SK-N-SH (cell line): ENCODE results near the gene CISD3. TPM values are rescaled to one million over a fixed set of nuclear protein-coding genes. Genes with fewer than 3 reads are reported as not detected.

Experiments used
- CTCF ChIA-PET: fragments of 300-600, 350-600 bp; formaldehyde crosslinking; extraction: SDS; loops from one replicate; lab custom pipeline; 2021; lab: Yijun Ruan, JAX
- POLR2A ChIA-PET: fragments of 350-600 bp; sonication (Branson Sonifier 250); formaldehyde crosslinking; extraction: SDS; loops from one replicate; lab custom pipeline; 2020; ENCODE audit warnings: antibody characterized with exemption, inconsistent platforms; lab: Yijun Ruan, JAX
- DNase-seq: peaks from one replicate; pipeline ENCODE4 v3.0.0; 2012
- H2AFZ ChIP-seq: fragments of 200-600 bp; sonication (generic); 2 replicates; pipeline ENCODE4 v1.8.1; 2016; ENCODE audit warnings: antibody characterized with exemption, mild to moderate bottlenecking, low read depth
- H3F3A ChIP-seq: fragments of 200-600 bp; sonication (generic); replicated peaks from 2 replicates; pipeline ENCODE3; 2016; ENCODE audit warnings: antibody characterized with exemption, mild to moderate bottlenecking; ENCODE audit not compliant: insufficient read depth
- H3K27ac ChIP-seq, 2 experiments: fragments of 200-500 bp in 1 of 2; fragments of 200-600 bp in 1 of 2; sonication (Bioruptor generic) in 1 of 2; sonication (generic), shearing (Covaris generic) in 1 of 2; 2 replicates each; pipeline versions ENCODE4 v1.5.1 to v1.6.1; 2014 to 2016; ENCODE audit warnings: low read depth in 2 of 2, inconsistent platforms in 1 of 2, low read length in 1 of 2, mild to moderate bottlenecking in 1 of 2, mixed read lengths in 1 of 2
- H3K27me3 ChIP-seq: fragments of 200-600 bp; sonication (generic), shearing (Covaris generic); 2 replicates; pipeline ENCODE4 v1.6.1; 2016; ENCODE audit warnings: mixed run types; ENCODE audit not compliant: insufficient read depth
- H3K36me3 ChIP-seq, 2 experiments: fragments of 200-500 bp in 1 of 2; fragments of 200-600 bp in 1 of 2; sonication (Bioruptor generic) in 1 of 2; sonication (generic) in 1 of 2; replicated peaks in 1 of 2; 2 replicates each; pipeline versions ENCODE3 to v1.5.1; 2014 to 2016; ENCODE audit warnings: low read length in 1 of 2, mild to moderate bottlenecking in 1 of 2; ENCODE audit not compliant: insufficient read depth in 2 of 2, control insufficient read depth in 1 of 2
- H3K4me1 ChIP-seq, 2 experiments: fragments of 200-500 bp in 1 of 2; fragments of 200-600 bp in 1 of 2; sonication (Bioruptor generic) in 1 of 2; sonication (generic), shearing (Covaris generic) in 1 of 2; 2 replicates each; pipeline versions ENCODE4 v1.5.1 to v1.6.1; 2014 to 2016; ENCODE audit warnings: low read depth in 1 of 2, low read length in 1 of 2, mixed run types in 1 of 2; ENCODE audit not compliant: insufficient read depth in 2 of 2, control insufficient read depth in 1 of 2
- H3K4me2 ChIP-seq: fragments of 200-600 bp; sonication (generic), shearing (Covaris generic); 2 replicates; pipeline ENCODE4 v1.6.1; 2017; ENCODE audit warnings: mixed run types
- H3K4me3 ChIP-seq, 2 experiments: fragments of 200-500 bp in 1 of 2; fragments of 200-600 bp in 1 of 2; sonication (Bioruptor generic) in 1 of 2; sonication (generic), shearing (Covaris generic) in 1 of 2; 2 replicates each; pipeline versions ENCODE4 v1.5.1 to v1.8.1; 2014 to 2016; ENCODE audit warnings: low read depth in 2 of 2, inconsistent platforms in 1 of 2, low read length in 1 of 2, mild to moderate bottlenecking in 1 of 2, mixed read lengths in 1 of 2, moderate library complexity in 1 of 2
- H3K79me2 ChIP-seq: fragments of 200-600 bp; sonication (generic); 2 replicates; pipeline ENCODE4 v1.8.1; 2017; ENCODE audit warnings: mild to moderate bottlenecking; ENCODE audit not compliant: insufficient read depth
- H3K9ac ChIP-seq: fragments of 200-600 bp; sonication (generic); 2 replicates; pipeline ENCODE4 v1.6.1; 2017; ENCODE audit warnings: mixed run types
- H3K9me2 ChIP-seq: fragments of 200-600 bp; sonication (generic); 2 replicates; pipeline ENCODE4 v1.6.1; 2017; ENCODE audit warnings: mixed run types
- H3K9me3 ChIP-seq: fragments of 200-600 bp; sonication (generic); 2 replicates; pipeline ENCODE4 v1.6.1; 2017; ENCODE audit warnings: mixed run types, mild to moderate bottlenecking, moderate library complexity
- H4K20me1 ChIP-seq: fragments of 200-600 bp; sonication (generic); 2 replicates; pipeline ENCODE4 v1.6.1; 2017; ENCODE audit warnings: mild to moderate bottlenecking, mixed run types; ENCODE audit not compliant: insufficient read depth
- CHD2 ChIP-seq: fragments of 150-350 bp; IDR thresholded peaks from 2 replicates; pipeline ENCODE4 v1.6.1; 2018; ENCODE audit warnings: low read length; ENCODE audit not compliant: partially characterized antibody
- ELF1 ChIP-seq: IDR thresholded peaks from 2 replicates; pipeline ENCODE4 v1.4.0; 2012
- EZH2phosphoT487 ChIP-seq: fragments of 200-600 bp; sonication (generic); IDR thresholded peaks from 2 replicates; pipeline ENCODE4 v1.6.1; 2017; ENCODE audit warnings: low read depth, mixed run types, mild to moderate bottlenecking, antibody characterized with exemption, moderate library complexity, borderline replicate concordance
- FOSL2 ChIP-seq: IDR thresholded peaks from 2 replicates; pipeline ENCODE4 v1.4.0; 2012; ENCODE audit warnings: low read depth, mild to moderate bottlenecking, moderate library complexity, borderline replicate concordance
- FOXJ3 ChIP-seq: sonication (generic); formaldehyde crosslinking; IDR thresholded peaks from 2 replicates; pipeline ENCODE4 v1.5.1; 2020; ENCODE audit warnings: mild to moderate bottlenecking, missing genetic modification reagents
- FOXM1 ChIP-seq: IDR thresholded peaks from 2 replicates; pipeline ENCODE4 v1.4.0; 2012; ENCODE audit warnings: low read depth, mild to moderate bottlenecking
- GABPA ChIP-seq: IDR thresholded peaks from 2 replicates; pipeline ENCODE4 v1.4.0; 2012; ENCODE audit warnings: low read depth, mild to moderate bottlenecking
- MEF2A ChIP-seq: IDR thresholded peaks from 2 replicates; pipeline ENCODE4 v1.4.0; 2012; ENCODE audit warnings: low read depth, borderline replicate concordance
- MXI1 ChIP-seq: IDR thresholded peaks from 2 replicates; pipeline ENCODE4 v1.6.1; 2012; ENCODE audit warnings: mild to moderate bottlenecking, low read depth, low read length, improper control_type of control experiment
- NRF1 ChIP-seq: IDR thresholded peaks from 2 replicates; pipeline ENCODE4 v1.6.1; 2012; ENCODE audit warnings: low read depth, mild to moderate bottlenecking, low read length
- POLR2AphosphoS5 ChIP-seq: IDR thresholded peaks from 2 replicates; pipeline ENCODE4 v1.6.1; 2012; ENCODE audit warnings: low read depth, low read length
- RAD21 ChIP-seq: IDR thresholded peaks from 2 replicates; pipeline ENCODE4 v1.6.1; 2012; ENCODE audit warnings: mild to moderate bottlenecking, low read length
- RCOR1 ChIP-seq: fragments of 150-350 bp; IDR thresholded peaks from 2 replicates; pipeline ENCODE4 v1.6.1; 2017; ENCODE audit warnings: antibody characterized with exemption, low read length
- RFX5 ChIP-seq: IDR thresholded peaks from 2 replicates; pipeline ENCODE4 v1.6.1; 2012; ENCODE audit warnings: mild to moderate bottlenecking, improper control_type of control experiment, low read length
- RXRA ChIP-seq: IDR thresholded peaks from 2 replicates; pipeline ENCODE4 v1.4.0; 2012; ENCODE audit warnings: low read depth, mild to moderate bottlenecking, borderline replicate concordance
- SIN3A ChIP-seq: IDR thresholded peaks from 2 replicates; pipeline ENCODE4 v1.6.1; 2012; ENCODE audit warnings: low read depth, mild to moderate bottlenecking, low read length, moderate library complexity, borderline replicate concordance
- TAF1 ChIP-seq: IDR thresholded peaks from 2 replicates; pipeline ENCODE4 v1.6.1; 2012; ENCODE audit warnings: low read depth, mild to moderate bottlenecking, low read length, moderate library complexity, borderline replicate concordance
- TCF12 ChIP-seq: IDR thresholded peaks from 2 replicates; pipeline ENCODE4 v1.4.0; 2012
- TEAD4 ChIP-seq: IDR thresholded peaks from 2 replicates; pipeline ENCODE4 v1.4.0; 2012; ENCODE audit warnings: mild to moderate bottlenecking, borderline replicate concordance; ENCODE audit not compliant: insufficient read depth
- YY1 ChIP-seq: IDR thresholded peaks from 2 replicates; pipeline ENCODE4 v1.4.0; 2012; ENCODE audit warnings: low read depth, mild to moderate bottlenecking
- WGBS: methylation state at CpG from one replicate; pipeline ENCODE4 v1.1.6; 2017; ENCODE audit warnings: low lambda C conversion rate; 5-methylcytosine and 5-hydroxymethylcytosine counted together
- polyA plus RNA-seq, 3 experiments: library from polyadenylated mRNA; depleted of rRNA; stranded (reverse); fragments of >200 nt; gene quantifications; 2 replicates each; pipeline ENCODE4 v1.2.3, GENCODE V29; 2012
- TF ChIP-seq, protein P1 (sequence below): IDR thresholded peaks from 2 replicates; pipeline ENCODE4 v1.4.0; 2012; ENCODE audit warnings: low read depth, borderline replicate concordance
- TF ChIP-seq, protein P2 (sequence below): IDR thresholded peaks from 2 replicates; pipeline ENCODE4 v1.4.0; 2012; ENCODE audit warnings: low read depth
- TF ChIP-seq, protein P3 (sequence below): fragments of 150-350 bp; IDR thresholded peaks from 2 replicates; pipeline ENCODE4 v1.6.1; 2016; ENCODE audit warnings: mild to moderate bottlenecking, low read depth, low read length
- TF ChIP-seq, protein P4 (sequence below): IDR thresholded peaks from 2 replicates; pipeline ENCODE4 v1.4.0; 2012; ENCODE audit warnings: low read depth, borderline replicate concordance

Gene CISD3
- polyA plus RNA-seq, 1 of the 3 experiments (the other 2 are of a cell fraction), result 16.5 TPM

DNA sequence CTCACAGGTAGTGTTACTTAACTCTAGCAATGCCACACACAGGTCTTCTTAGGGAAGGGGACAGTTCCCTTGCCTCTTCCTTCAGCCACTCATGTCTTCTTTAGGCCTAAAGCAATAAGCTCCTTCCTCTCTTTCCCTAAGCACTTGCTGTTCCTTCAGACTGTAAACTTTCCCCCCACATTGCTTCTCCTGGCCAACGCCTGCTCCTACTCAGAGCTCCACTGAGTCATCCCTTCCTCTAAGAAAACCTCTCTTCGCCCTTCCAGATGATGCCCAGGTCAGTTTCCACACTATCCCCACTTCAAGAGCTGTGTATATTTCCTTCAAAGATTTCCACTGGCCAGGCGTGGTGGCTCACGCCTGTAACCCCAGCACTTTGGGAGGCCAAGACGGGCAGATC lies 42.9 kb upstream of the CISD3 start (continued):
- TF ChIP-seq, protein P1, sequence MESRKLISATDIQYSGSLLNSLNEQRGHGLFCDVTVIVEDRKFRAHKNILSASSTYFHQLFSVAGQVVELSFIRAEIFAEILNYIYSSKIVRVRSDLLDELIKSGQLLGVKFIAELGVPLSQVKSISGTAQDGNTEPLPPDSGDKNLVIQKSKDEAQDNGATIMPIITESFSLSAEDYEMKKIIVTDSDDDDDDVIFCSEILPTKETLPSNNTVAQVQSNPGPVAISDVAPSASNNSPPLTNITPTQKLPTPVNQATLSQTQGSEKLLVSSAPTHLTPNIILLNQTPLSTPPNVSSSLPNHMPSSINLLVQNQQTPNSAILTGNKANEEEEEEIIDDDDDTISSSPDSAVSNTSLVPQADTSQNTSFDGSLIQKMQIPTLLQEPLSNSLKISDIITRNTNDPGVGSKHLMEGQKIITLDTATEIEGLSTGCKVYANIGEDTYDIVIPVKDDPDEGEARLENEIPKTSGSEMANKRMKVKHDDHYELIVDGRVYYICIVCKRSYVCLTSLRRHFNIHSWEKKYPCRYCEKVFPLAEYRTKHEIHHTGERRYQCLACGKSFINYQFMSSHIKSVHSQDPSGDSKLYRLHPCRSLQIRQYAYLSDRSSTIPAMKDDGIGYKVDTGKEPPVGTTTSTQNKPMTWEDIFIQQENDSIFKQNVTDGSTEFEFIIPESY, result no peak
- TF ChIP-seq, protein P2, sequence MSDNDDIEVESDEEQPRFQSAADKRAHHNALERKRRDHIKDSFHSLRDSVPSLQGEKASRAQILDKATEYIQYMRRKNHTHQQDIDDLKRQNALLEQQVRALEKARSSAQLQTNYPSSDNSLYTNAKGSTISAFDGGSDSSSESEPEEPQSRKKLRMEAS, result no peak
- TF ChIP-seq RXRA, result no peak
- TF ChIP-seq, all 33 proteins: peak for 0

DNA sequence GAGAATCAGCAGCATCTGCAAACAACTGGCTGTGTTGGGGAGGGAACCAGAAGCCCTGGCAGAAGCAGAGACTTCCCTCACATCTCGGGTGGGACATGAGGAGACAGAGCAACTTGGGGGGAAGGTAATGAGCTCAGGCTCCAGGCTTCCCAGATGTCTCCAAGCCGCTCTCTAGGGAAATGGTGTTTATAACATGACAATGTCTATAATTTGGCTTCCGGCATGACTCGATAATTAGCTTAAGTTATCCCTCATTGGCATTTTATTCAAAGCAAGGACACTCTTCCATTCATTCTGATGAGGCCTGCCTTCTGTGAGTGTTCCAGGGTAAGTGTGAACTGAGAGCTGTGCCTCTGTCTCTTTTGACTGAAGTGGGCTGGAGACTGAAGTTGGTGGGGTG lies 39.8 kb upstream of the CISD3 start:
- Histone ChIP-seq H3F3A (peaks cover 3% of the 10 kb centered on the region), H3K9me3 (no peaks in the 10 kb centered on the region), H3K9me2 (no peaks in the 10 kb centered on the region), H3K4me2 (no peak overlapping the region), H3K9ac (no peak overlapping the region), H3K79me2 (no peaks in the 10 kb centered on the region), H3K27ac (no peak overlapping the region), H3K4me3 (no peak overlapping the region), H3K4me1 (peaks cover 9 to 15% of the 10 kb centered on the region in 2 experiments; a peak in 2 of 4 replicates), H3K36me3 (no peaks in the 10 kb centered on the region), H4K20me1 (no peaks in the 10 kb centered on the region), H3K27me3 (no peaks in the 10 kb centered on the region), H2AFZ (no peak overlapping the region)
- ChIA-PET CTCF (interaction anchor here (1.0 to 8.0 kb wide), 3 partner anchors 13 to 45 kb away, joined by 3 to 48 read pairs (median 18); no protein-coding TSS in a partner anchor), POLR2A (no interaction called here)
- 91% methylated on average over 4 of the region's 4 CpGs for WGBS
- no peak for DNase-seq
- TF ChIP-seq FOXJ3 (CRISPR knock-in tag), result no peak
- TF ChIP-seq NRF1, result no peak
- TF ChIP-seq POLR2AphosphoS5, result no peak
- no peak for TF ChIP-seq RAD21
- TF ChIP-seq FOXM1, result no peak
- TF ChIP-seq RCOR1, result no peak
- TF ChIP-seq GABPA, result no peak
- TF ChIP-seq, protein P2, result no peak

DNA sequence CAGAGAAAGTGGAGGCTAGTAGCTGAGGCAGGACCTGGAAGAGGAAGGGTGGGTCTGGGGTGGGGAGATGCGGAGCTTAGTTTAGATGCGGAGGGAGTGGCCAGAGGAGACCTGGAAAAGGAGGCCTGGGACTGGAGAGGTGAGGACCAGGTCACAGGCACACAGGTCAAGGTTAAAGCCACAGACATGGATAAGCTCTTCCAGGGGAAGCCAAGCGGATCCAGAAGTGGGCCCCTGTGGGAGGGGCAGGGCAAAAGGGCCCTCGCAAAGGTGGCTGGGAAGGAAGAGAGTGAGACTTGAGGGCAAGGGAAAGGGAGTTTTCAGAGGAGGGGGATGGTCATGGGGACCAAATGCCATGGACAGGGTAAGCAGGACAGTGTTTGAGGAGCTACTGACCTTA lies 39.0 kb upstream of the CISD3 start:
- WGBS, result 92% methylated on average over 4 of the region's 4 CpGs
- H2AFZ ChIP-seq, result no peak overlapping the region
- H3F3A ChIP-seq, result peaks cover 3% of the 10 kb centered on the region
- no peak for DNase-seq
- no peaks in the 10 kb centered on the region for H3K9me2 ChIP-seq
- CTCF ChIA-PET, result interaction anchor here (0.6 to 8.0 kb wide), 3 partner anchors 14 to 44 kb away, joined by 3 to 48 read pairs (median 18); no protein-coding TSS in a partner anchor
- TF ChIP-seq SIN3A (no peak), YY1 (no peak), MEF2A (no peak), RCOR1 (no peak), MXI1 (no peak), POLR2AphosphoS5 (no peak), TEAD4 (no peak), TCF12 (no peak), FOXJ3 (CRISPR knock-in tag) (no peak), FOSL2 (no peak), EZH2phosphoT487 (no peak), ELF1 (no peak), TAF1 (no peak), CHD2 (no peak), RFX5 (no peak)
- TF ChIP-seq, protein P3, sequence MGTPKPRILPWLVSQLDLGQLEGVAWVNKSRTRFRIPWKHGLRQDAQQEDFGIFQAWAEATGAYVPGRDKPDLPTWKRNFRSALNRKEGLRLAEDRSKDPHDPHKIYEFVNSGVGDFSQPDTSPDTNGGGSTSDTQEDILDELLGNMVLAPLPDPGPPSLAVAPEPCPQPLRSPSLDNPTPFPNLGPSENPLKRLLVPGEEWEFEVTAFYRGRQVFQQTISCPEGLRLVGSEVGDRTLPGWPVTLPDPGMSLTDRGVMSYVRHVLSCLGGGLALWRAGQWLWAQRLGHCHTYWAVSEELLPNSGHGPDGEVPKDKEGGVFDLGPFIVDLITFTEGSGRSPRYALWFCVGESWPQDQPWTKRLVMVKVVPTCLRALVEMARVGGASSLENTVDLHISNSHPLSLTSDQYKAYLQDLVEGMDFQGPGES, result no peak
- TF ChIP-seq, protein P4, sequence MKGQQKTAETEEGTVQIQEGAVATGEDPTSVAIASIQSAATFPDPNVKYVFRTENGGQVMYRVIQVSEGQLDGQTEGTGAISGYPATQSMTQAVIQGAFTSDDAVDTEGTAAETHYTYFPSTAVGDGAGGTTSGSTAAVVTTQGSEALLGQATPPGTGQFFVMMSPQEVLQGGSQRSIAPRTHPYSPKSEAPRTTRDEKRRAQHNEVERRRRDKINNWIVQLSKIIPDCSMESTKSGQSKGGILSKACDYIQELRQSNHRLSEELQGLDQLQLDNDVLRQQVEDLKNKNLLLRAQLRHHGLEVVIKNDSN, result no peak
- TF ChIP-seq, all 33 proteins: peak for 0
- Histone ChIP-seq H3K79me2 (no peaks in the 10 kb centered on the region), H3K9me3 (no peaks in the 10 kb centered on the region), H3K4me3 (no peak overlapping the region), H3K27ac (no peak overlapping the region), H4K20me1 (no peaks in the 10 kb centered on the region), H3K9ac (no peak overlapping the region), H3K36me3 (no peaks in the 10 kb centered on the region), H3K4me2 (no peak overlapping the region), H3K27me3 (no peaks in the 10 kb centered on the region), H3K4me1 (peaks cover 9 to 15% of the 10 kb centered on the region in 2 experiments; a peak in 2 of 4 replicates)
- POLR2A ChIA-PET, result no interaction called here
